ENCODE results near the gene FAM135A. TPM values are rescaled to one million over a fixed set of nuclear protein-coding genes. Genes with fewer than 3 reads are reported as not detected.

Gene FAM135A
- total and polyA plus RNA-seq, 2 of the 4 experiments (the other 2 are of a cell fraction): 2.2 to 7.9 TPM

DNA sequence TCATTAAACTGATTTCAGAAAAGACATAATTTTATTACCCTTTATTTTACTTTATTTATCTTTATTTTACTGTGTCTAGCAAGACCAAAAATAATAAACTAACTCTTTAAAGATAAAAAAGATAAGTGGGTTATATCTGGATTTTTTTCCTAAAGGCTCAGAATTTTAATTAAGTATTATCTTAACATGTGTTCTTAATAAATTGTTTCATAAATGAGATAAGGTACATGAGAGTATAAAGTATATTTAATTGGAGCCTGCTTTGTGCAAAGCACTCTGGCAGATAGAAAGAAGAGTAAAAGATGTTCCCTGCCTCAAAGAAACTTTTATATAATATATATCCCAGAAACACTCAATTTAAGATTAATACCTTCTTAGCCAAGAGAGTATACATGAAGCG lies 8.7 kb upstream of the FAM135A start:
- Histone ChIP-seq H4K91ac (ENCODE audit: insufficient read depth, low read depth, low read length) (no peak overlapping the region), H3K56ac (ENCODE audit: extremely low read depth, insufficient read depth, low read length) (no peak overlapping the region), H3K4me2 (ENCODE audit: low read depth, low read length) (no peak overlapping the region), H3K9me3 (ENCODE audit: control insufficient read depth, insufficient read depth, low read length) (no peaks in the 10 kb centered on the region), H3K36me3 (ENCODE audit: control insufficient read depth, insufficient read depth, low read length) (no peaks in the 10 kb centered on the region), H3K4ac (ENCODE audit: low read depth, low read length) (no peak overlapping the region), H3K23ac (ENCODE audit: low read depth, low read length) (no peak overlapping the region), H4K20me1 (ENCODE audit: insufficient read depth, low read length) (no peaks in the 10 kb centered on the region), H3K27me3 (ENCODE audit: control insufficient read depth, insufficient read depth, low read length) (peaks cover 1% of the 10 kb centered on the region; the same call in 1 of the 2 replicates), H3K14ac (replicated peaks; ENCODE audit: low read depth, low read length) (no peak overlapping the region), H3K9me1 (ENCODE audit: insufficient read depth, low read length) (no peaks in the 10 kb centered on the region), H2AFZ (replicated peaks; ENCODE audit: low read length, poor library complexity) (no peak overlapping the region), H2BK20ac (ENCODE audit: low read depth, low read length) (no peak overlapping the region), H2BK5ac (ENCODE audit: low read depth, low read length, poor library complexity, severe bottlenecking) (no peak overlapping the region), H3K9ac (ENCODE audit: low read depth, low read length) (no peak overlapping the region), H3K27ac (ENCODE audit: insufficient read depth, low read length) (no peak overlapping the region), H3K79me1 (ENCODE audit: low read depth in 1 of 2, low read length in 2 of 2) (no peaks in the 10 kb centered on the region), H2AK5ac (ENCODE audit: low read depth, low read length) (no peak overlapping the region), H3K18ac (ENCODE audit: low read depth, low read length) (no peak overlapping the region), H4K5ac (ENCODE audit: low read depth, low read length) (no peak overlapping the region), H2BK120ac (ENCODE audit: low read depth, low read length) (no peak overlapping the region), H2AK9ac (replicated peaks; ENCODE audit: low read depth, low read length, poor library complexity) (no peak overlapping the region), H3K4me3 (ENCODE audit: insufficient read depth, low read depth, low read length) (no peak overlapping the region), H3K4me1 (ENCODE audit: control insufficient read depth, insufficient read depth, low read length) (no peaks in the 10 kb centered on the region), H4K8ac (ENCODE audit: low read depth in 2 of 2, low read length in 2 of 2) (no peak overlapping the region), H2BK15ac (ENCODE audit: low read depth, low read length) (no peak overlapping the region)
- BruUV-seq (replicated peaks): no TSS peak
- TF ChIP-seq POLR2A (IDR thresholded peaks at IDR 0.05; ENCODE audit: low read depth, low read length) (no peak), RCOR1 (IDR thresholded peaks at IDR 0.05; ENCODE audit: insufficient replicate concordance, low read length) (no peak), FOS (IDR thresholded peaks at IDR 0.05; ENCODE audit: low read depth, low read length) (no peak), CEBPB (IDR thresholded peaks at IDR 0.05; ENCODE audit: low read depth, low read length) (no peak), BHLHE40 (IDR thresholded peaks at IDR 0.05; ENCODE audit: low read depth, low read length) (no peak), RAD21 (IDR thresholded peaks at IDR 0.05; ENCODE audit: low read length) (no peak), MAFK (IDR thresholded peaks at IDR 0.05; ENCODE audit: low read depth, low read length) (no peak), MXI1 (IDR thresholded peaks at IDR 0.05; ENCODE audit: borderline replicate concordance, low read depth, low read length) (no peak), SMC3 (IDR thresholded peaks at IDR 0.05; ENCODE audit: low read depth, low read length) (no peak), MAZ (IDR thresholded peaks at IDR 0.05; ENCODE audit: borderline replicate concordance, low read depth, low read length) (no peak), NFE2L2 (IDR thresholded peaks at IDR 0.05; ENCODE audit: low read depth, low read length) (no peak), CHD1 (IDR thresholded peaks at IDR 0.05; ENCODE audit: low read depth, low read length) (no peak), RFX5 (IDR thresholded peaks at IDR 0.05; ENCODE audit: low read depth, low read length) (no peak)
- TF ChIP-seq, protein P1, sequence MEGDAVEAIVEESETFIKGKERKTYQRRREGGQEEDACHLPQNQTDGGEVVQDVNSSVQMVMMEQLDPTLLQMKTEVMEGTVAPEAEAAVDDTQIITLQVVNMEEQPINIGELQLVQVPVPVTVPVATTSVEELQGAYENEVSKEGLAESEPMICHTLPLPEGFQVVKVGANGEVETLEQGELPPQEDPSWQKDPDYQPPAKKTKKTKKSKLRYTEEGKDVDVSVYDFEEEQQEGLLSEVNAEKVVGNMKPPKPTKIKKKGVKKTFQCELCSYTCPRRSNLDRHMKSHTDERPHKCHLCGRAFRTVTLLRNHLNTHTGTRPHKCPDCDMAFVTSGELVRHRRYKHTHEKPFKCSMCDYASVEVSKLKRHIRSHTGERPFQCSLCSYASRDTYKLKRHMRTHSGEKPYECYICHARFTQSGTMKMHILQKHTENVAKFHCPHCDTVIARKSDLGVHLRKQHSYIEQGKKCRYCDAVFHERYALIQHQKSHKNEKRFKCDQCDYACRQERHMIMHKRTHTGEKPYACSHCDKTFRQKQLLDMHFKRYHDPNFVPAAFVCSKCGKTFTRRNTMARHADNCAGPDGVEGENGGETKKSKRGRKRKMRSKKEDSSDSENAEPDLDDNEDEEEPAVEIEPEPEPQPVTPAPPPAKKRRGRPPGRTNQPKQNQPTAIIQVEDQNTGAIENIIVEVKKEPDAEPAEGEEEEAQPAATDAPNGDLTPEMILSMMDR (conservative IDR thresholded peaks at IDR 0.05; ENCODE audit: low read depth, low read length): no peak
- TF ChIP-seq, protein P2, sequence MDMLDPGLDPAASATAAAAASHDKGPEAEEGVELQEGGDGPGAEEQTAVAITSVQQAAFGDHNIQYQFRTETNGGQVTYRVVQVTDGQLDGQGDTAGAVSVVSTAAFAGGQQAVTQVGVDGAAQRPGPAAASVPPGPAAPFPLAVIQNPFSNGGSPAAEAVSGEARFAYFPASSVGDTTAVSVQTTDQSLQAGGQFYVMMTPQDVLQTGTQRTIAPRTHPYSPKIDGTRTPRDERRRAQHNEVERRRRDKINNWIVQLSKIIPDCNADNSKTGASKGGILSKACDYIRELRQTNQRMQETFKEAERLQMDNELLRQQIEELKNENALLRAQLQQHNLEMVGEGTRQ (IDR thresholded peaks at IDR 0.05; ENCODE audit: low read depth, low read length): no peak
- TF ChIP-seq, protein P3, sequence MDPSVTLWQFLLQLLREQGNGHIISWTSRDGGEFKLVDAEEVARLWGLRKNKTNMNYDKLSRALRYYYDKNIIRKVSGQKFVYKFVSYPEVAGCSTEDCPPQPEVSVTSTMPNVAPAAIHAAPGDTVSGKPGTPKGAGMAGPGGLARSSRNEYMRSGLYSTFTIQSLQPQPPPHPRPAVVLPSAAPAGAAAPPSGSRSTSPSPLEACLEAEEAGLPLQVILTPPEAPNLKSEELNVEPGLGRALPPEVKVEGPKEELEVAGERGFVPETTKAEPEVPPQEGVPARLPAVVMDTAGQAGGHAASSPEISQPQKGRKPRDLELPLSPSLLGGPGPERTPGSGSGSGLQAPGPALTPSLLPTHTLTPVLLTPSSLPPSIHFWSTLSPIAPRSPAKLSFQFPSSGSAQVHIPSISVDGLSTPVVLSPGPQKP (IDR thresholded peaks at IDR 0.05; ENCODE audit: borderline replicate concordance, low read depth, low read length): no peak
- no peak for DNase-seq
- ATAC-seq (ENCODE audit: low read depth): no peak
- CTCF ChIA-PET: no interaction called here
- dilution Hi-C loops (cut with HindIII; ENCODE audit: low sequenced_read_pairs, unreplicated experiment): no loop called here
- intact Hi-C loops (cut with micrococcal nuclease): no loop called here
- POLR2A ChIA-PET (ENCODE audit: unreplicated experiment): no interaction called here
- WGBS, 2 experiments (ENCODE audit: extremely low coverage in 2 of 2, insufficient read length in 1 of 2): no CpG with 5 or more reads among the region's 1 CpG
- in situ Hi-C loops (cut with MboI; ENCODE audit: low sequenced_read_pairs): no loop called here

All from IMR-90 (cell line).